HG02798 (cell line): ENCODE data around the gene MAD1L1.

Source experiments
- ATAC-seq: cut with Tn5 transposase; IDR thresholded peaks from one replicate; pipeline ENCODE4 v1.9.1; 2021; ENCODE audit warnings: mild to moderate bottlenecking; ENCODE audit not compliant: unreplicated experiment, poor library complexity

Gene MAD1L1

DNA sequence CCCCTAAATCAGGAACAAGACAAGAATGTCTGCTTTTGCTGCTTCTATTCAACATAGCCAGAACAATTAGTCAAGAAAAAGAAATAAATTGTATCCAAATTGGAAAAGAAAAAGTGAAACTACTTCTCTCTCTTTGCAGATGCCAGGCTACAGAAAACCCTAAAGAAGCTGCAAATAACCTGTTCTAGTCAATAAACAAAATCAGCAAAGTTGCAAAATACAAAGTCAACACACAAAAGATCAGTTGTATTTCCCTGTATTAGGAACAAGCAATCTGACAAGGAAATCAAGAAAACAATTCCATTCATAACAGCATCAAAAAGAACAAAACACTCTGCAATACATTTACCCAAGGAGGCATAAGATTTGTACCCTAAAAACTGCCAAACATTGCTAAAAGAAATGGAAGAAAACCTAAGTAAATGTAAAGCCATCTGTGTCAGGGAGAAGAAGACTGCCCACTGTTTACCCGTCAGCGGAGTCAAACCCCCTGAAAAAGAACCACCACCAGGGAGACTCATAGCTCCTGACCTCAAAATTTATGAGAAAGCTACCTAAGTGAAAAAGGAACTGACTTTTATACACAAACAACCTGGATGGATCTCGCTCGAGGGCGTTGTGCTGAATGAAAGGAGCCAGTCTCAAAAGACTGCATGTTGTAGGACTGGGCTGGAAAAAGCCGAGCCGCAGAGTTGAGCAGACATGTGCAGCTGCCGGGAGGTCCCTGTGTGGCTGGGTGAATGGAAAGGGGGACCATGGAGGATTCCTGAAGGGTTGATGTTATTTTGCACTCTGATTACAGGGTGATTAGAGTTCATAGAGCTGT, 263.1 kb downstream of the MAD1L1 start:
- no peak for ATAC-seq

DNA sequence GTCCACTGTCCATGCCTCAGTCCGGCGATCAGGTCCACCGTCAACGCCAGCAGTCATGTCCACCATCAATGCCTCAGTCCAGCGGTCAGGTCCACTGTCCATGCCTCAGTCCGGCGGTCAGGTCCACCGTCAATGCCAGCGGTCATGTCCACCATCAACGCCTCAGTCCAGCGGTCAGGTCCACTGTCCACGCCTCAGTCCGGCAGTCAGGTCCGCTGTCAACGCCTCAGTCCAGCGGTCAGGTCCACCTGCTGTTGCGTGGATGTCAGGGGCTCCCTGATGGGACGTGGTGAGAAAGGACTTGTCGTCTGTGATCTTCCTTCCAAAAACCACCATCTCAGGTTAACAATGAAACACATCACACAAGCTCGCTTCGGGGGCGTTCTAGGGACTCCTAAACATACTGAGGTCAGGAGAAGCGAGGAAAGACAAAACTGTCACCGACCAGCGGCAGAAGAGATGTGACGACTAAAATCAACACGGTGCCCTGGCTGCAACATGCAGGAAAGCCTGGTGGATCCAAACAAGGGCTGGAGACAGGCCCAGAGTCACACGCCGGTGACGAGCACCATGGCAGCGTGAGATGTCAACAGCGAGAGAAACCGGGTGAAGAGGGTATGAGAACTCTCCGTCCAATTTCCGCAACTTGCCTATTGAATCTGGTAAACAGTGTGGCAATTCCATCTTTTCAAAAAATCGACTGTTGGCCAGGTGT, 264.2 kb downstream of the MAD1L1 start:
- ATAC-seq, result no peak

DNA sequence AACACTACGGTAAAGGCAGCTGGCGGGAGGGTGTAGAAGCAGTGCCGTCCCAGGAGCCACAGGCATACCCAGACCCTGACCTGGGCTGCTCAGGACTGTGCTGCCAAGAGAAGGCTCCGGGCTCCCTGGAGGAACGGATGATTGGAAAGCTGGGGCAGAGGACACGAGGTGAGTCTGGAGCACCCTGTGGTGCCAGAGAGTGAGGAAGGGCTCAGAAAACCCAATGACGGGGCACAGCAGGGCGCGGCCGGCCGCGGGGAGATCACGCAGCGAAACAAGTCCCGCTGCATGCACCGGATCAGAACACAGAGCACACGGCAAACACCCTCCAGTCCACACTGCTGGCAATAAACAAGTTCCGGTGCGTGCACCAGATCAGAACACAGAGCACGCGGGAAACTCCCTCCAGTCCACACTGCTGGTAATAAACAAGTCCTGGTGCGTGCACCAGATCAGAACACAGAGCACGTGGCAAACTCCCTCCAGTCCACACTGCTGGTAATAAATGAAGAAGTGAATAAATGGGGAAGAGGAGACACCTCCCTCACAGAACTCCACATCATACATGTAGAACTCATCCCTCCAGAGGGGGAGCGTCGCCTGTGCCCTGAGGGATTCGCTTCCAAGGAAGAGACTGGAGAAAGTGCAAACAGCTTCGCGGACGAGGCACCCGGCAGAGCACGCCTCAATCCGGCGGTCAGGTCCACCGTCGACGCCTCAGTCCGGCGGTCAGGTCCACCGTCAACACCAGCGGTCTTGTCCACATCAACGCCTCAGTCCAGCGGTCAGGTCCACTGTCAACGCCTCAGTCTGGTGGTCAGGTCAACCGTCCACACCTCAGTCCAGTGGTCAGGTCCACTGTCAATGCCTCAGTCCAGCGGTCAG, 265.0 kb downstream of the MAD1L1 start:
- no peak for ATAC-seq

DNA sequence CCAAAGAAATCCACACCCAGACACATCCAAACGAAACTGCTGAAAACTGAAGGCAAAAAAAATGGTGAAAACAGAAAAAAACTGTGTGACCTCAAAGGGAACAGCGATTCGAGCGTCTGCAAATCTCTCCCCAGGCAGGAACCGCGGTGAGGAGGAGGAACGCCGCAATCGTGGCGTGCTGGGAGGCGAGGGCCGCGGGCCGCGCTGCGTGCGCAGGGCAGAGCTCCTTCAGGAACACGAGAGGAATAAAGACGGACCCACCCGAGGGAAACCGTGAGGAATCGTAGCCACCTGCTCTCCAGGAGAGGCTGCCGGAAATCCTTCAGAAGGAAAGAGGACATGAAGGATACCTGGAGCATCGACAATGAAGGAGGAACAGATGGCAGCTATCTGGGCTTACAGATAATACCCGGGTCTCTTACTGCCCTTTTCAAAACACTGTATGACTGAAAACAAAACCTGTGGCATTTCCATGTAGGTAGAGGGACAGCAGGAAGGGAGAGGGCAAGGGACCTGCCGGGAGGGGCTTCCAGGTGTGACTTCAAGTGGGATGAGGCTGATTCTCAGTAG, 266.0 kb downstream of the MAD1L1 start:
- ATAC-seq, result no peak

DNA sequence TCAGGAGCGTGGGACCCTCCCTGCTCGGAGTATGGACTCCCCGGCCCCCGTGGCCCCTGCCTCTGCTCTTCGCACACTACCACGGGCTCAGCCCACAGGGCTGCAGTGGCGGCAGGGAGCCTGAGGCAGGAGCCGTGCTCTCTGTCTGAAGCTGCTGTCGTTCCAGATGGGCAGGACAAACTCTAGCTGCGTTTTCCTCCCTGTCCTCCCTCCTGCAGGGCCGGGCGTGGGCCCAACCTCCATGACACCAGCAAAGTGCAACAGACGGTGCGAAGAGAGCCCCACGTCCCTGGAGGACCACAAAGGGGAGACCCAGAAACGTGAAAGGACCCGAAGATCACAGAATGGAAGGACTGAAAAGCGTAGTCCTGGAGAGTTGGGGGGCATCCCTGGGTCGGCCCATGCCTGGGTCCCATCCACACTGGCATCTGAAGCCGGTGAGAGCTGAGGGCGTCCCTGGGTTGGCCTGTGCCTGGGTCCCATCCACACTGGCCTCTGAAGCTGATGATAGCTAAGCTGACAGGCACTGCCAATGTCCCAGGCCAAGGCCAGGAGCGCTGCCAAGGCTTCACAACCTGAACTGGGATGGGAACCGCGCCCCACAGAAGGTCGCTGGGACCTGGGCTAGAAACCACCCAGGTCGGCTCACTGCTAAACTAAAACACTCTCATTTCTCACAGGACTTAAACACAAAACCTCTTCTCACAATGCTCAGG, 267.0 kb downstream of the MAD1L1 start:
- no peak for ATAC-seq

DNA sequence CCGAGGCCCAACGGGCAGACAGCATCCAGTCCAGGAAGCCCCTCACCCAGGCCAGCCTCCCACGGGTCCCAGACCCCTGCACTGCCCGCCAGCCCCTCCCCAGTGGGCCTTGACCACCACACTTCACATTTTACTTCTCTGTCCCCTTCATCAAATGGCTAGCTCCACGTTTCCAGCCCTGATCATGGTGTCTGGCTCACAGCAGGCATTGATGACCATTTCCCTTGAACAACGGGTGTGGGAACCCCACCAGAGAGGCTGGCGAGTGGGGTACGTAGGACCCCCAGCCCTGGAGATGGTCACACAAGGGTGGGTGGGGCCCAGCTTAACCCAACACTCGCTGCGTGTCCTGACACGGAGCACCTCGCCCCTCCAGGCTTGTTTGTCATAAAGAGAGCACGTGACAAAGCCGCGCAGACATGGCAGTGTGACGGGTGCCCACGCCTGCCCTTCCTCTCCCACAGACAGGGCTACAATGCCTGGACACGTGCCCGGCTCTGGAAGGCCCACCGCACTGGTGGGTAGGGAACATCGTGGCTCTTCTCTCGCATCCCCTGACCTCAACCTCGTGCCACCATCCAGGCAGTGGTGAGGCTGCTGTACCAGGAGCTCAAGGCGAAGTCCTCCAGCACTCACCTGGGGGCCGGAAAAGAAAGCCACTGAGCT, 267.7 kb downstream of the MAD1L1 start:
- ATAC-seq, result no peak

DNA sequence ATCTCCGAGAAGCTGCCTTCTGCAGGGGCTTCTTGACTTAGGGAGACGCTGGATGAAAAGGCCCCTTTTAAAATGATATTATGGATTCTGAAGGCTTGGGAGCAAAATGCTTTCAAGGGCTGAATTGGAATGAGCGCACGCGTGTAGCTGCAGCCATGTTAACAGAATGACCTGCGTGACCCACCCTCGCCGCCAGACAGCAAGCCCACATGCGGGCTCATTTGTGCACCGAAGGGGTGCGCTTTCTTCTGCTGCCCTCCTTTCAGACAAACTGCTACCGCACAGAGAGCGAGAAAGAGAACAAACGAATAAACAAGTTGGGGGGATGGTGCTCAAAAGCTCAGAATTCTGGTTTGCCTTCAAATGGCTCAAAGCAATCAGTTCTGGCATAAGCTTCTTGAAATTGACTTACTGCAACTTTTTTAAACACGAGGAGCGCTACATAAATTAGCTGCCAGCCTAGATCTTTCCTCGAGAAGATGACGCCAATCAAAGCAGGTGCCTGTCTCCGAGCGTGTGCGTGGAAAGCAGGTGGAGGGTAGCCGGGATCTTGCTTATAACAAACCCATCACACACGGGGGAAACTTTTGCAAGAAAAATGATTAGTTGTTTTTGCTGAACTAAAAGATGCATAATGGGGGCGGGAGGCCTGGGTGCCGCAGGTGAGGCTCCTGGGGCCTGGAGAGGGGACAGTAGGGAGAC, 268.4 kb downstream of the MAD1L1 start:
- no peak for ATAC-seq

DNA sequence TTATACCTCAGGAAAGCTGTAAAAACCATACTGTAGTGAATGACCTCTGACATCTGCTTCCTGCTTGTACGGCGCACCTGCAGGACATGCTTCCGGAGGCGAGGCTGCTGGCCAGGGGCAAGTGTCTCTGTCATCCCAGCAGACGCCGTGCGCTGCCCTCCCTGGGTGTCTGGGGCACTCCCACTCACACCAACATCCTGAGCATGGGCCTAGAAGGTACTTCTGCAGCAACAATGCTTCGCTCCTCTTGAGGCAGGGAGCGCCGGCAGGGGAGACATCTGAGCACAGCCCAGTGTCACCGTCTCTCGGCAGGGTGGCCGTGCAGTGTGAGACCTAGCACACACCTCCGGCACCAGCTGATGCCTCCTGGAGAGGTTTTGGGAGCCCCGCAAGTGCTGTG, 269.2 kb downstream of the MAD1L1 start:
- ATAC-seq, result no peak

DNA sequence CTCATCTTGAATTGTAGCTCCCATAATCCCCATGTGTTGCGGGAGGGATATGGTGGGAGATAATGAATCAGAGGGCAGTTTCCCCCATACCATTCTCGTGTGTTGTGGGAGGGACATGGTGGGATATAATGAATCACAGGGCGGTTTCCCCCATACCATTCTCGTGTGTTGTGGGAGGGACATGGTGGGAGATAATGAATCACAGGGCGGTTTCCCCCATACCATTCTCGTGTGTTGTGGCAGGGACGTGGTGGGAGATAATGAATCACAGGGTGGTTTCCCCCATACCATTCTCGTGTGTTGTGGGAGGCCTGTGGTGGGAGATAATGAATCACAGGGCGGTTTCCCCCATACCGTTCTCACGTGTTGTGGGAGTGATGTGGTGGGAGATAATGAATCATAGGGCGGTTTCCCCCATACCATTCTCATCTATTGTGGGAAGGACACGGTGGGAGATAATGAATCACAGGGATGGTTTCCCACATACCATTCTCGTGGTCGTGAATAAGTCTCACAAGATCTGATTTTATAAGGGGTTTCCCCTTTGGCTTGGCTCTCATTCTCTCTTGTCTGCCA, 271.0 kb downstream of the MAD1L1 start:
- ATAC-seq, result no peak

DNA sequence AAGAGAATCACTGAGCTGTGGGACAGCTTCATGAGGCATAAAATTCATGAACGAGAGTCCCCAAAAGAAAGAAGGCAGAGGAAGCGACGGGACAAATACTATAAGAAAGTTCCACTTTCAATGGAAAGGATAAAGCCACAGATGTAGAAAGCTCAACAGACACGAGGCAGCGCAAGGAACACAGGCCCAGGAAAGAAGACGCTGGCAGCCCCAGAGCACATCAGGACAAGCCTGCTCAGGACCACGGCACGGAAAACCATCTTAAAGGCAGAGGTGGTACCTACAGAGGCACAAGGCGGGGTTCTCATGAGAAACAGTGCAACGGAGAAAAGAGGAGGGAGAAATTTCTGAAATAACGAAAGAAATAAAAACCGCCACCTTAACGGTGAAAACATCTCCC, 273.4 kb downstream of the MAD1L1 start:
- no peak for ATAC-seq

DNA sequence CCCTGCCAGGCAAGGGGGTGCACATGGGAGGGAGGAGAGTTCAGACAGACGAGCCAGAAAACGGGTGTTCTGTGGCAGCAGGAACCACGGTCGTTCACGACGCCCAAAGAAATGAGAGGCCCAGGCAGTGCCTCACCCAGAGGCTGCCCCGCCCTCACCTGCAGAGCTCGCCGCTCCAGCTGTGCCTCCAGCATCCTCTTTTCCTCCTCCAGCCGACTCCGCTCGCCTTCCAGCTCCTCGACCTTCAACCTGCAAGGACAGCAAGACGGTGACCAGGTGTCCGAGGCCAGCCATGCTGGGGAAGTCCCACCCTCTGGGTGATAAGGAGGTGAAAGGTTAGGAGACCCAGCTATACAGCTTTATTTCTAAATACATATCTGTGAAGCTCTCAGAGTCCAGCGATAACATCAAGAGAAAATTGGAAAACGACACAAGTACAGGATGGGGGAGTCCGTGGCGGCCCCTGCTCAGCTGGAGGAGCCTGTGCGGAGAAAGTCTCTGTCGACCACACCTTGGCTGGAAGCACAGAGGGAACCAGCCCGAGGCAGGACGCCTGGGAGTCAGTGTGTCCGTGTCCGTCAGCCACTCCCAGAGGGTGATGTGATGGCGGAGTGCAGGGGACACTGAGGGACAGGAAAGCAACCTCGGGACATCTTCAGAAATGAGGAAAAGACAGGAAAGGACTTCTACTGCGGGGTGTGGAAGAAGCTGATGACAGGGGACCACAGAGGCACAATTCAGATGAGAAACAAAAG, 275.1 kb downstream of the MAD1L1 start:
- no peak for ATAC-seq

DNA sequence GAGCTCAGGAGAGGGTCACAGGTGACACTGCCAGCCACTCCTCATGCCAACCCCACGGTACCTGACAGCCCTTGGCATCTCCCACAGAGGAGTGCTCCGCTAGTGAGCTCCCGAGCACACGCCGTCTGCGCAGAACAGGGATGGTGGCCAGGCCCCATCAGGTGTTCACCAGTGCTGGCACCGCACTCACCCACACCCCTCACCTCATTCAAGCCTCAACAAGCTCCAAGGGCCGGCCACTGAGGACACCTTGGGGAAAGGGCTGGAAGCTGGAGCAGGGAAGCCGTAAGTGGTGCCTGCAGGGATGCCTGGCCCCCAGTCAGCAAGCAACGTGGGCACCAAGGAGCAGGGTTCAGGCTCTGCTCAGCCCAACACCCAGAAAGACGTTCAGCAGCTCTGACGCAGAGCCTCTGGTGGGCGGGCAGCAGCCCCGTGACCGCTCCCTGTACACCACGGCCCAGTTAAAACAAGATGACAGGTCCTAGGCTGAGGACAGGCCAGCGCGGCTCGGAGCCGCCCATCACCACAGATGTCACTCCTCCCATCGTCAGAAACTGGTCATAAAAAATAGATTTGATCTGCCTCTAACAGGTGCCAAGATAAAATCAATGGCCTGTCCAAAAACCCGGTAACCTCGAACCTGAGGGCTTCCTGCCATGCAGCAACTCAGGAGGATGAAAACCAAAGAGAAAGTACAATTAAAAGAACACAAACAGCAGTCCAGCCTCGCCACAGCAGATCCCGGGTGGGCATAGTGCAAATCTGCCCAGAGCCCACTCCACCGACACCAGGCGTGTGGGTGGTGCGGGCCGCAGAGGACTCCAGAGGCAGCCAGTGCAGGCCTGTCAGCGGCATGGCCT, 275.9 kb downstream of the MAD1L1 start:
- no peak for ATAC-seq

DNA sequence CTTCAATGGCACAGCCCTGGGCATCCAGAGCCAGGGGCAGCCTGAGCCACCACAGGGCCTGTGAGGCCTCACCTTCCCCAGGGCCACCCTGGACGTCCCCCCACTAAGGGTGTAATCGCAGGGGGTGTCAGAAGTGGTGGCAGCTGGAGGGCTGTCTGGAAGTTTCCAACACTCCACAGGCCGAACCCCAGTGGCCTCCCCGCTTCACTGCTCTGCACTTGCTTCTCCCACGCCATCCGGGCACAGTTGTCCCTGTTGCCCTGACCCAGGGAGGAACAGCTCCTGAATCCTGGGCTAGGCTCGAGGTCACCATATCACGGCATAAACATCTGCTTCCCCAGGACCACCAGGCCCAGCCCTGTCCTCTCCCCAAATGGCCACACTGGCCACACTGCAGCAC, 276.6 kb downstream of the MAD1L1 start:
- no peak for ATAC-seq

DNA sequence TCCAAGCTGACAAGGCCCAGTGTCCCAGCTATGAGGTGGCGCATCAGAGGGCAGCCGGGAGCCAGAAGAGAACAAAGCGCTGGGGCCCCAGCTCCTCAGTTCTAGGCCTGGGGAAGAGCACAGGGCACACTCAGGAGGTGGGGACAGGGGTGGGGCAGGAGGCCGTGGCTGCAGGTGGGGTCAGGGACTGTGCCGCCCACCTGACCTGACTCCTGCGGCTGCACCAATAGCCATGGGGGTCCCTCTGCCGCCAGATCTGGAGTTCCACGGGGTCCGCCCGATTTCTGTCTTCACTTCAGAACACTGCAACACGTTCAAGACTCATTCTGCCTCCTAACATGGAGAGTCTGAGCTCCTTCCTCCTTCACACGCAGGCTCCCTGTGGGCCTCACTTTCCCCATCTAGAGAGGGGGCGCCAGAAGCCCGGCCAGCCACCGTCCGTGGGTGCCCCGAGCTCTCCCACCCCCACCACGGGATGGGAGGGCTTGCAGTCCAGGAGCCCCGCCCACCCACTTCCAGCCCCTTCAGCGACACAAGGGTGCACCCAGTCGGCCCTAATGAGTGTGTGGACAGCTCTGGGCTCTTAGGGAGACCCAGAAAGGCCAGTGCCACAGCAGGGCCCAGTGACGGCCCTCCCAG, 278.3 kb downstream of the MAD1L1 start:
- ATAC-seq, result no peak

DNA sequence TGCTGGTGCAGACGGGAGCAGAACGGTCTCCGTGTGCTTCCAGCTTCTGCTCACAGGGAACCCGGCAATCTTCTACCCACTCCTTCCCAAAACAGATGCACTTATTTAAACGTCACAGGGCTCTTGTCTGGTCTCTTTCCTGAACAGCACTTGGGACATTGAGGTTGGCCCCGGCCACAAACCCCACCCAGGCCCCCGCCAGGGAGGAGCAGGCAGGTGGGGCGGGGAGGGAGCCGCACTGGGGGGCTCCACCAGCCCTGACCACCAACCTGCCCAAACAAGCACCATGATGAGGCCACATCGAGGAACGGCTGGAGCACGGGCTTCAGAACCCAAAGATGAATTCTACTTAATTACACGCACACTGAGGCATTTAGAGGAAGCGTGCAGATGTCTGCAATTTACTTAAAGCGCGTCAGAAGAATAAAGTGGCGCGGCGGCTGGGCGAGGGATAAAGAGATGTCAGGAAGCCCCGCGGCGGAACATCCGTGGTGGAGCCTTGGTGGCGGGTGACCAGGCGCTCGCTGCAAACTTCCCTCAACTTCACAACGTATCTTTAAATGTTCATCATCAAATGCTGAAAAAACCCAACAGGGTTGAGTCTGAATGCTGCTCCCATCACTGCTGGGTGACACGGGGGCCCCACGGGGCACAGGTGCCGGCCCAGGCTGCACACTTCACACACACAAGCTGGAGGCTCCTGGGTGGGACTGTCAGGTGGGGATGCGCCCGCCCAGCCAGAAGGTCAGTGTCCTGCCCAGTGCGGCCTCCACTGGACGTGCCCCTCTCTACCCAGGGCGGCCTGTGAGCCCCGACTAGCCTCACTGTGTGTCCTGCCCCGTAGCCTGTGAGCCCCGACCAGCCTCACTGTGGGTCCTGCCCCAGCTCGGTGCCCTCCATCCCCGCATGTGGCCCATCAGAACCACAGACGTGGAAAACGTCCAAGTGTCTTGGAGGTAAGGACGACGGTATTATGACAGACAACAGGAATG, 279.2 kb downstream of the MAD1L1 start:
- no peak for ATAC-seq
